Measurements from ENCODE around the gene GRID1.

The GRID1 gene

GRCh38 chr10:86209726-86210125 is 156.9 kb downstream of the GRID1 start:
- no peak for DNase-seq (ENCODE audit: low spot score)

DNA sequence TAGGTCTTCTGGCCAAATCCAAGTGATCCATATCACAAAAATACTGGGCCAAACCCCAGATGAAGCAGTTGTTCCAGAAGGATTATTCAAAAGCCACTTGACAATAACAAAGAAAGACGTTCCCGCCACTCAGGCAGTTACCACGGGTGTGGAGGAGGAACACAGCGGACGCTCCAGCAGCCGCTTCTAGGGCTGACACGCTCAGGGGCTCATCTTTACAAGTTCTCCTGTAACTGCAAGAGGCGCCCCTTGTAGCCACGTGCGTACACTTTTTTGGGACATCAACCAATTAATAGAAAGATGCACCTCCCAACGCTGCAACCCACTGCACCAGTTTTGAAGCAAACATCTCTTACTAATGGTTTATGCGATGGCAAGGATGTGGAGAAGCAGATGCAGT is 159.4 kb downstream of the GRID1 start:
- DNase-seq (ENCODE audit: low spot score): no peak

GRCh38 chr10:86206240-86206579 is 160.4 kb downstream of the GRID1 start:
- DNase-seq (ENCODE audit: low spot score): no peak

DNA sequence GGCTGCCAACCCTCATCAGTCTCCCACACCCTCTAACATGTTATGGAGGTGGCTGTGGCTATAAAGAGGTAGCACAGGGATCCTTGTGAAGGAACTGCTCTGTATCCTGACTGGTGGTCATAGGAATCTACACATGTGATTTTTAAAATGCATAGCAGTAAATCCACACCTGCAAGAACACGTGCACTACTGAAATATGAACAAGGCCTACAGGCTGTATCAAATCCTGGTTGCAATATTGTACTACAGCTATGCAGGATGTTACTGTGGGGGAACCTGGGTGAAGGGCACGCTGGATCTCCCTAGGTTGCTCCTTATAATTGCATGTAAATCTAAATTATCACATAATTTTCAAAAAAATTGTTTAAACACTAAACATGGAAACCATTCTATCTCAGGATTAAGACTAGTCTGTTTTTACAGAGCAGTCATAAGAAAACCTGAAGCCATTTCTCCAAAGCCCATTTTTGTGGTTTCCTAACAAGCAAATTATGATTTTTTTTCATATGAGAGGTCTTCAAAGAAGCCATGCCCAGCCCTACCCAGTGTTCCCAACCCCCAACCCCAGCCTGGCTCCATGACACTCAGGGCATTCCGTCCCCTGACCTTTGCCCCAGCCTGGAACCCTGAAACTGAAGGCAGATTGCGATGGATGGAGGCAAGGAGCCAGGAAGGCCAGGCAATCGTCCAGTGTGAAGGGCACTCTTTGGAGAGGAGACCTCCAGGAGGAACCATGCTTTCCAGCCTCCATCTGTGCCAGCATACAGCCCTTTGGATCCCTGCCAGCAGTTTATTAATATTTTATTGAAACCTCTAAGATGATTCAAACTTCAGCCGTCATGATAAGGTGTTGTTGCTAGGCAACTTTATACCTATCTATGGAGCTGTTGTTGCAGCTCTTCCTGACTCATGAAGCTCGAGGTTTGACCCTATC is 161.0 kb downstream of the GRID1 start:
- no peak for DNase-seq (ENCODE audit: low spot score)

GRCh38 chr10:86204421-86205305 is 161.9 kb downstream of the GRID1 start:
- no peak for DNase-seq (ENCODE audit: low spot score)

DNA sequence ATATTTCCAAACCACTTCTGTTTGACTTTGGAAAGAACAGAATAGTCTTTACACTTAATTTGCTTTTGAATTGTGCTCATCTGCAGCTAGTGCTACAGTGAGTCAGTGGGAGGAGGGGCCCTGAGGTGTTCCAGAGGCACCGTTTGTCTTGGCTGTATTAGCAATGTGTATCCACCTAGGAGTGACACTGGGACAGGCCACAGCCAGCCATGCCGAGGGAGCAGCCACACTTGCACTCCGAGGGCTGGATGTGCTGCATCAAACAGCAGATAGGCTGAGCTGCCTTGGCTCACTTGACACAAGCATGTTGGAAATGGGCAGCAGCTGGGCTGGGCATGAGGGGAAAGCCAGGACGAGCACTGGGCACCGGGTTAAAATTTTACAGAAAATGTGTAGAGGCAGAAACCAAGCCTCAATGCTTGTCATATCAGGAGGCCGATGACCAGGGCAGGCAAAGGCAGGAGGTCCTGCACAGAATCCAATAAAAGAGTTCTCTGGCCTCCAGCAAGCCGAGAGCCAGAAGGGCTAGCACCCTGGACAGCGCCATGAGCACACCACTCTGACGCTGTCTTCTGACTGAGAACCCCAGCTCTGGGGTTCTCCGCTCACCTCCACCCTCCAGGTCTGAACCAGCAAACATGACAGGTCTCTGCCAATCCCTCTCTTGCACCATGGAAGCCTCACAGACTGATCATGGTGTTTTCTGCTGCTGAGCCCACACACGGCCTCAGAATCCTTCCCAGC is 163.3 kb downstream of the GRID1 start:
- no peak for DNase-seq (ENCODE audit: low spot score)

DNA sequence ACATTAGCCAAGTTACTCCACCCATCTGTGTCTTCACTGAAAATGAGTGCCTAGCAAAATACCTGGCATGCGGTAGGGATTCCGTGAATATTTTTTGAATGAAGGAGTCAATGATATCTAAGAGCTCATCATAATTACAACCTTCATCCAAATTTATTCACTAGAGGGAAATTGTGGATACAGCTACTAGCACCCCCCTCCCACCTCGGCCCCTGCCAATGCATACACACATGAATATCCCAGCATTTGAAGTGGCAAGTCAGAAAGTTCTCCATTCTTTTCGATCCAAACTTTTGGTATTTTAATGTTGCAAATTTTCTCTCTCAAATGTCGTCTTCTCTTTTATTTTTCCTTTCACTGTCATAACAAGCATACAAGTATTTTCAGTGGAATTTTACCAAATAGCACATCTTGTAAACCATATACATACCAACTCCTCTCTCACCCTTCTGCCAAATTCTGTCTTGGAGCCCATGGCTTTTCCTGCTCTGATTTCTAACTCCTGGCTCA is 164.3 kb downstream of the GRID1 start:
- no peak for DNase-seq (ENCODE audit: low spot score)

DNA sequence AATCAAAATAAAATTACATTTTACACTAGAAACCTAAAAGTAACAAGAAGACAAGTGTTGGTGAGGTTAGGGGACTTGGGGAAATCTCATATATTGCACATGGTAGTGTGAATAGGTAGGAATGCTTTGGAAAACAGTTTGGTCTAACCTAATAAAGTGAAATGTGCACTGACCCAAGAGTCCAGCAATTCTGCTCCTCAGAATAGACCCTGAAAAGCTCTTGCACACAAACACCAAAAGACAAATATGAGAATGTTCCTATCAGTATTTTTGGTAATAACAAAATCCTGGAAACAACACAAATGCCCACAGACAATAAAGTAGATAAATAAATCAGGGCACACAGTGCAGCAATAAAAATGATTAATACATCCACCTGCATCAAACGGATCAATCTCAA is 165.7 kb downstream of the GRID1 start:
- no peak for DNase-seq (ENCODE audit: low spot score)

DNA sequence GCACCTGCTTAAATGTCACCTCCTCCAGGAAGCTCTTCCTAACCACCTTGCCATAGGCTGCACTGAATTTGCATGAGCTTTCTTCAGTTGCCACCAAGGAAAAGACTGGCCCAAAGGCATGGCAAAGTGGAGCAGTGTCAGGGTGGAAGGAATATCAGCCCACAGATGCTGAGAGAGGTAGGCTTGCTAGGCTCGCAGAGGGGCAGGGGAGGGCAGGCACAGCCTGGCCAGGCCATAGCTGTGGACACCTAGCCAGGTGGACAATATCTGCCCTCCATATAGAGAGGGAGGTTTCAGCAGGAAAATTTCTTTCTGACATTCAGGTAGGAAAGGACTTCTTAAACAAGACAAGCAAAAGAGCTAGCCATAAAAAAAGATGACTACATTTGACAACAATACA is 166.3 kb downstream of the GRID1 start:
- DNase-seq (ENCODE audit: low spot score): no peak

- DNase-seq (ENCODE audit: low spot score): no peak
Observed at GRCh38 chr10:86199041-86199440, 167.6 kb downstream of the GRID1 start.

- no peak for DNase-seq (ENCODE audit: low spot score)
Observed at GRCh38 chr10:86198271-86198670, 168.3 kb downstream of the GRID1 start.

DNA sequence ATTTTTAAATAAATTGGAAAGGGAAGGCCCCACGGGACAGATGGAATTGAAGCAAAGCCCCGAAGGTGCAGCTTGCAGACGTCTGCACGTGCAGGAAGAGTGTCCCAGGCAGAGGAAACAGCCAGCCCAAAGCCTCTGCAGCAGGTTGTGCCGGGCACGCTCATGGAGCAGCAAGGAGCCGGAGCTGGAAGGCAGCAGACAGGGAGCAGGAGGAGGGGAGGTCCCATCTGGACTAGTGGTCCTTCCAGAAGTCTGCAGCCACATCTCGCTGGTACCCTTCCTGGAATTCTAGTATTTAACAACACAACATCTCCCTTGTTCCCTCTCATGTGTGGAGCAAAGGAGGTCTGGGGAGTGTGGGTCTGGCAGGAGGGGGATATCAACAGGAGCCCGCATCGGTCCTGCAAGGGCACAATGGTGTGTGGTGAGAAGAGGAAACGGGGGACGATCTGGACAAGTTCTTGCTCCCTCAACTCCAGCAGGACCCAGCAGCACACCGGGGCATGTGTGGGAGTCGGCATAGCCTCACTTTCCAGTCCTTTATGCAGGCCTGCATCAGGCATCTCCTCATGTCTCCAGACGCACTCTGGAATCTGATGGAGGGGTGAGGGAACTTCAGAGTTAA is 169.3 kb downstream of the GRID1 start:
- no peak for DNase-seq (ENCODE audit: low spot score)

DNA sequence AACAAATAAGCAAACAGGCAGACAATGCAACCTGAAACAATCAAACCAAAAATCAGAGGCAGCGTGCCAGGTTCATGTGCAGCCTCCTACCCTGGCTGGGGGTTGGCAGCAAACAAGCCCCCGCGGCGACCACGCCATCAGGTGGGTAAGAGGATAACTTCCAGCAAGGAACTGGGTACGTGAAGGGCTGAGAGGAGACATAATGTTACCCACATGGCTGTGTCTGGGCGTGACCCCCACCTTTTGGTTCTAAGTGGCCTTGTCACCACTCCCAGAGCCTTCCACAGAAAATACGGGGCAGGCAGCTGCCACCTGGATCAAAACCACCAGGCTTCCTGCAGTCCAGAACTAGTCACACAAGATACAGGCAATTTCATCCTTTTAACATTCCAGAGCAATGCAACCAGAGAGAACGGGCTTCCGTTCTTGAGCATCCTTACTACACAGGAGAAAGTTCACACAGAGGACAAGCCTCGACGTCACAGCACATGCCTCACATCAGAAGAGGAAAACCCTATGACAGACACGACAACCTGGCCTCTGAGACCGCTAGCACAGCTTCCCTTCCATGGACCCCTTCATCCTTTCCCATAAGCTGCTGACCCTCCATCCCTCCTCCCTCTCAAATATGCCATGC is 171.0 kb downstream of the GRID1 start:
- DNase-seq (ENCODE audit: low spot score): no peak

DNA sequence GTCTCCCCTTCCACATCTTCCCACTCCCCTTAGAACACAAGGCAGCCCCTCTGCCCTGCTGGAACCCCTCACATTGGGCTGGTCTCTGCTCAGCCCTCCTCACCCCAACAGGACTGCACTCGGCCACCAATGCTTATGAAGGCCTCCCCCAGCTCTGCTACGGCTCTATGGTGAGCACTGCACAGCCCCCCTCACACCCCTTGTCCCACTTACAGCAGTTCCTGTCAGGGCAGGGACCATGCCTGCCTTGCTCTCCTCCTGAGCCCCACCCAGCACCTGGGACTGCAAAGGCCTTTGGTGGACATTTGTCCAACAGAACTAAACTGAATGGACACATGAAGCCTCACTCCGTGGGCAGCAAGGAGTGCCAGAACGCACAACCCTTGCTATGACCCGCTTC is 171.9 kb downstream of the GRID1 start:
- no peak for DNase-seq (ENCODE audit: low spot score)

GRCh38 chr10:86193841-86194240 is 172.8 kb downstream of the GRID1 start:
- DNase-seq (ENCODE audit: low spot score): no peak

GRCh38 chr10:86192691-86193090 is 173.9 kb downstream of the GRID1 start:
- DNase-seq (ENCODE audit: low spot score): no peak

GRCh38 chr10:86192147-86192546 is 174.4 kb downstream of the GRID1 start:
- DNase-seq (ENCODE audit: low spot score): no peak

GRCh38 chr10:86191686-86192085 is 174.9 kb downstream of the GRID1 start:
- no peak for DNase-seq (ENCODE audit: low spot score)

GRCh38 chr10:86191166-86191565 is 175.4 kb downstream of the GRID1 start:
- no peak for DNase-seq (ENCODE audit: low spot score)

DNA sequence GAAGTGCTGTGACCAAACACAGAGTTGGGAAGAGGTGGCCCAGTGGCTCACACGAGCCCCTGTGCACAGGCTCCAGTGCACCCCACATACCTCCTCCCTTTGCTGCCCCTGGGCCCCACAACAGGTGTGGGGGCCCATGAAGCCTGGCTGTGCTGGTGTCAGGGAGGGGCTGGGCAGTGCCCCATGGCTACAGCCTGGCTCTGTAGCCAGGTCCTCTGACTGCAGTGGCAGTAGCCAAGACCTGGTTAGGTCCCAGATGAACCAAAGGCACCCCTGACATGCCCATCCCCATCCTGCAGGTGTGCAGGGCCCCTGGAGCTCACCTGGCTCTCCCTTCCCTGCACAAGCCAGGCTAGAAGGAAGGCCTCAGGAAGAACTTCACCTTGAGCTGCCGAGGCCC is 176.3 kb downstream of the GRID1 start:
- no peak for DNase-seq (ENCODE audit: low spot score)

- no peak for DNase-seq (ENCODE audit: low spot score)
Observed at GRCh38 chr10:86189891-86190290, 176.7 kb downstream of the GRID1 start.

All from D341Med (cell line).